ENCODE data around the gene CHD9. TPM values are rescaled to one million over a fixed set of nuclear protein-coding genes. Genes with fewer than 3 reads are reported as not detected.

The CHD9 gene
- total and polyA plus RNA-seq, 9 of the 15 experiments (the other 6 are each of a cell fraction or from before 2014, with no cell fraction given) = 29.0 to 69.3 (median 40.6) TPM

DNA sequence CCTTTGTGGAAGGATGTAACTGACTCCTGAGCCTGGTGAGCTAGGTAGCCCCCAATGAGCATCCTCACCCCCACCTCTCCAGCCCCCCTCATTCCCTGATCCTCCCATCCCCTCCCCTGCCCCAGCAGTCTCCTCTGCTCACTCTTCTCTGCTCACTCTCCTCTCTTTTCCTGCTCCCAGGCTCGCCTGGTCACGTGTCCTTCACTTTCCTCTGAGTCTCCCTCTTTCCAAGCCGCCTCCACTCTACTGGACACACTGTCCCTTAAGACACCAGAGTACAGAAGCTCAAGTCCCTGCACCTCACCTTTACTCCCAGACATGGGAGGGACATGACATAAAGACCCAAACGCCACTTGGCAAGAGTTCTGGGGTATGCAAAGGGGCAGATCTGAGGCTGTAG lies 303.2 kb downstream of the CHD9 start:
- H3K9me1 ChIP-seq (ENCODE audit: control insufficient read depth, insufficient read depth, low read length) = no peaks in the 10 kb centered on the region
- no peak overlapping the region for H2AFZ ChIP-seq (ENCODE audit: low read depth, low read length)
- H3K9ac ChIP-seq (ENCODE audit: insufficient read depth in 1 of 2, low read depth in 2 of 2, low read length in 2 of 2) = no peak overlapping the region
- CTCF ChIA-PET (ENCODE audit: low intra/inter-chr PET ratio) = no interaction called here
- BruUV-seq (replicated peaks) = no TSS peak
- no peaks in the 10 kb centered on the region for H3K36me3 ChIP-seq (ENCODE audit: control insufficient read depth, insufficient read depth, low read length)
- H4K20me1 ChIP-seq (replicated peaks; ENCODE audit: control insufficient read depth, insufficient read depth, low read length) = no peaks in the 10 kb centered on the region
- no peaks in the 10 kb centered on the region for H3K4me1 ChIP-seq (replicated peaks in 1 of 2; ENCODE audit: control insufficient read depth in 2 of 2, insufficient read depth in 2 of 2, low read length in 2 of 2)
- WGBS (ENCODE audit: insufficient coverage, low coverage, missing lambda C conversion rate) = 0% methylated on average over 4 of the region's 4 CpGs
- DNase-seq (ENCODE audit: extremely low read depth in 1 of 4, low spot score in 3 of 4) (no peak), ATAC-seq (no peak), FAIRE-seq (no peak)
- H3K27ac ChIP-seq (ENCODE audit: extremely low read depth, low read depth, low read length) = no peak overlapping the region
- H3K9me3 ChIP-seq (replicated peaks; ENCODE audit: control insufficient read depth, insufficient read depth, low read depth, low read length) = no peaks in the 10 kb centered on the region
- no peak overlapping the region for H3K4me2 ChIP-seq (ENCODE audit: insufficient read depth, low read length)
- TF ChIP-seq, protein P1, sequence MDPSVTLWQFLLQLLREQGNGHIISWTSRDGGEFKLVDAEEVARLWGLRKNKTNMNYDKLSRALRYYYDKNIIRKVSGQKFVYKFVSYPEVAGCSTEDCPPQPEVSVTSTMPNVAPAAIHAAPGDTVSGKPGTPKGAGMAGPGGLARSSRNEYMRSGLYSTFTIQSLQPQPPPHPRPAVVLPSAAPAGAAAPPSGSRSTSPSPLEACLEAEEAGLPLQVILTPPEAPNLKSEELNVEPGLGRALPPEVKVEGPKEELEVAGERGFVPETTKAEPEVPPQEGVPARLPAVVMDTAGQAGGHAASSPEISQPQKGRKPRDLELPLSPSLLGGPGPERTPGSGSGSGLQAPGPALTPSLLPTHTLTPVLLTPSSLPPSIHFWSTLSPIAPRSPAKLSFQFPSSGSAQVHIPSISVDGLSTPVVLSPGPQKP (CRISPR knock-in tag; IDR thresholded peaks at IDR 0.05) = no peak
- TF ChIP-seq, protein P2, sequence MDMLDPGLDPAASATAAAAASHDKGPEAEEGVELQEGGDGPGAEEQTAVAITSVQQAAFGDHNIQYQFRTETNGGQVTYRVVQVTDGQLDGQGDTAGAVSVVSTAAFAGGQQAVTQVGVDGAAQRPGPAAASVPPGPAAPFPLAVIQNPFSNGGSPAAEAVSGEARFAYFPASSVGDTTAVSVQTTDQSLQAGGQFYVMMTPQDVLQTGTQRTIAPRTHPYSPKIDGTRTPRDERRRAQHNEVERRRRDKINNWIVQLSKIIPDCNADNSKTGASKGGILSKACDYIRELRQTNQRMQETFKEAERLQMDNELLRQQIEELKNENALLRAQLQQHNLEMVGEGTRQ (CRISPR knock-in tag; IDR thresholded peaks at IDR 0.05) = peak; percentile 36; the same call in 1 of the 2 replicates
- H3K4me3 ChIP-seq = no peak overlapping the region
- POLR2A ChIA-PET = no interaction called here
- intact Hi-C loops (cut with micrococcal nuclease) (no loop called here), in situ Hi-C loops (cut with MboI) (no loop called here)
- H3K79me2 ChIP-seq (ENCODE audit: control insufficient read depth, insufficient read depth, low read length) = no peaks in the 10 kb centered on the region
- peaks cover 2 to 33% of the 10 kb centered on the region in 2 experiments; a peak in 2 of 5 replicates for H3K27me3 ChIP-seq (ENCODE audit: control insufficient read depth in 2 of 2, insufficient read depth in 2 of 2, low read length in 2 of 2)

DNA sequence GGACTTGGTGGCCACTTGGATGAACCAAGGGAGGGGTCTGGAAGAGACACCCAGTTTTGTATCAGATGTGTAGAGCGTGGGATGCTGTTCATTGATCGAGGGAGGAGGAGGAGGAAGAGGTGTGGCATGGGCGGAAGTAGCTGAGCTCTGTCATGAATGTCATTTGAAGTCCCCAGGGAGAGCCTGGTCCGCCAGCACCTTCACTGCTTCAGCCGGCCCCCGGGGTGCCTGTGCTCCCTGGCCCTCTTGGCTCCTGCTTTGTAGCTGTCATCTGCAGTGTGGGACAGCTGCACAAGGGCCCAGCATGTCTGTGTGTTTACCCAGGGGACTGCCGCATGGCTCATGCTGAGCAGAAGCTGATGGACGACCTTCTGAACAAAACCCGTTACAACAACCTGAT lies 304.1 kb downstream of the CHD9 start:
- H2AFZ ChIP-seq (ENCODE audit: low read depth, low read length) = no peak overlapping the region
- no peak overlapping the region for H3K9ac ChIP-seq (ENCODE audit: insufficient read depth in 1 of 2, low read depth in 2 of 2, low read length in 2 of 2)
- POLR2A ChIA-PET = no interaction called here
- TF ChIP-seq HMG20B (CRISPR knock-in tag; IDR thresholded peaks at IDR 0.05) = no peak
- TF ChIP-seq ZNF212 (CRISPR knock-in tag; IDR thresholded peaks at IDR 0.05) = no peak
- TF ChIP-seq SNIP1 (IDR thresholded peaks at IDR 0.05; ENCODE audit: low read depth) = no peak
- no peak for TF ChIP-seq ZNF76 (CRISPR knock-in tag; IDR thresholded peaks at IDR 0.05; ENCODE audit: borderline replicate concordance)
- no peak for TF ChIP-seq NCOR1 (IDR thresholded peaks at IDR 0.05)

More for the DNA sequence above, 304.1 kb downstream of the CHD9 start:
- no peaks in the 10 kb centered on the region for H3K36me3 ChIP-seq (ENCODE audit: control insufficient read depth, insufficient read depth, low read length)
- BruUV-seq (replicated peaks) = no TSS peak
- no peak overlapping the region for H3K4me2 ChIP-seq (ENCODE audit: insufficient read depth, low read length)
- CTCF ChIA-PET (ENCODE audit: low intra/inter-chr PET ratio) = no interaction called here
- in situ Hi-C loops (cut with MboI) = no loop called here
- no peak overlapping the region for H3K4me3 ChIP-seq
- intact Hi-C loops (cut with micrococcal nuclease) = no loop called here
- H3K27me3 ChIP-seq (ENCODE audit: control insufficient read depth in 2 of 2, insufficient read depth in 2 of 2, low read length in 2 of 2) = peaks cover 2 to 33% of the 10 kb centered on the region in 2 experiments; a peak in 2 of 5 replicates
- no peak for DNase-seq (ENCODE audit: extremely low read depth in 1 of 4, low spot score in 3 of 4)
- no peaks in the 10 kb centered on the region for H3K9me1 ChIP-seq (ENCODE audit: control insufficient read depth, insufficient read depth, low read length)
- no peak overlapping the region for H3K27ac ChIP-seq (ENCODE audit: extremely low read depth, low read depth, low read length)
- H3K79me2 ChIP-seq (ENCODE audit: control insufficient read depth, insufficient read depth, low read length) = no peaks in the 10 kb centered on the region
- ATAC-seq = no peak
- no peaks in the 10 kb centered on the region for H3K4me1 ChIP-seq (replicated peaks in 1 of 2; ENCODE audit: control insufficient read depth in 2 of 2, insufficient read depth in 2 of 2, low read length in 2 of 2)
- no peaks in the 10 kb centered on the region for H3K9me3 ChIP-seq (replicated peaks; ENCODE audit: control insufficient read depth, insufficient read depth, low read depth, low read length)
- no peak for FAIRE-seq
- H4K20me1 ChIP-seq (replicated peaks; ENCODE audit: control insufficient read depth, insufficient read depth, low read length) = no peaks in the 10 kb centered on the region
- WGBS (ENCODE audit: insufficient coverage, low coverage, missing lambda C conversion rate) = 1% methylated on average over 8 of the region's 9 CpGs
